Vagina (tissue), 2 donors: ENCODE results near the gene DCUN1D3. TPM values are rescaled to one million over a fixed set of nuclear protein-coding genes. Genes with fewer than 3 reads are reported as not detected.

Experiments used
- DNase-seq, 2 donors: peaks; one replicate each; pipeline ENCODE4 v3.0.0-alpha.2; 2017; ENCODE audit errors: extremely low spot score in 2 of 2
- H3K27ac ChIP-seq: fragments of 200-600 bp; sonication (generic); one replicate; pipeline ENCODE4 v1.5.1; 2019
- H3K27me3 ChIP-seq: fragments of 200-600 bp; sonication (generic); one replicate; pipeline ENCODE4 v1.5.1; 2019
- H3K36me3 ChIP-seq, 2 donors: fragments of 200-600 bp; sonication (generic); one replicate each; pipeline ENCODE4 v1.5.1; 2017 to 2019
- H3K4me1 ChIP-seq: fragments of 200-600 bp; sonication (generic); one replicate; pipeline ENCODE4 v1.5.1; 2019
- H3K4me3 ChIP-seq, 2 donors: fragments of 200-600 bp; sonication (generic); 1 replicate in 1 of 2; 2 replicates in 1 of 2; pipeline ENCODE4 v1.5.1; 2016 to 2019
- H3K9me3 ChIP-seq: fragments of 200-600 bp; sonication (generic); one replicate; pipeline ENCODE4 v1.5.1; 2019
- CTCF ChIP-seq, 3 experiments: fragments of 450-650 bp in 2 of 3; fragments of 200-600 bp in 1 of 3; sonication (generic) in 1 of 3; IDR thresholded peaks; one replicate each; pipeline ENCODE4 v1.5.1; 2017 to 2019; ENCODE audit warnings: antibody characterized with exemption in 3 of 3, mild to moderate bottlenecking in 2 of 3, moderate library complexity in 2 of 3
- POLR2A ChIP-seq, 2 donors: fragments of 450-650 bp; IDR thresholded peaks; one replicate each; pipeline ENCODE4 v1.6.1; 2017; ENCODE audit warnings: antibody characterized with exemption in 2 of 2, mild to moderate bottlenecking in 2 of 2, moderate library complexity in 2 of 2
- POLR2AphosphoS5 ChIP-seq, 2 donors: sonication (generic); formaldehyde crosslinking; IDR thresholded peaks; one replicate each; pipeline ENCODE4 v1.9.0; 2017; ENCODE audit warnings: antibody characterized with exemption in 2 of 2, mild to moderate bottlenecking in 2 of 2, low read depth in 1 of 2; ENCODE audit not compliant: insufficient read depth in 1 of 2
- intact Hi-C: fragments of 100-400 bp; cut with DNase I; formaldehyde crosslinking; loops from one replicate; pipeline ENCODE4 v1.15.1; 2023
- total RNA-seq: library from RNA; depleted of rRNA; stranded (reverse); fragments of >200 nt; gene quantifications from one replicate; pipeline ENCODE4 v1.2.3, GENCODE V29; 2016

DCUN1D3 gene
- total RNA-seq, 1 donor from 2014 or later = 19.2 TPM

- Histone ChIP-seq H3K9me3 (no peaks in the 10 kb centered on the region), H3K4me1 (no peaks in the 10 kb centered on the region), H3K4me3 (no peak overlapping the region), H3K27me3 (no peaks in the 10 kb centered on the region), H3K36me3 (peaks cover 0 to 26% of the 10 kb centered on the region in 2 donors), H3K27ac (no peak overlapping the region)
- intact Hi-C loops = no loop called here
- no peak for DNase-seq
- TF ChIP-seq CTCF (IDR thresholded peaks at IDR 0.05) = no peak
- TF ChIP-seq POLR2A (IDR thresholded peaks at IDR 0.05) = no peak
- no peak for TF ChIP-seq POLR2AphosphoS5 (IDR thresholded peaks at IDR 0.05; ENCODE audit: insufficient read depth in 1 of 2, low read depth in 1 of 2)
These were observed 40.9 kb downstream of the DCUN1D3 start for GRCh38 chr16:20859229-20859628.

GRCh38 chr16:20857281-20857680 lies 42.9 kb downstream of the DCUN1D3 start:
- TF ChIP-seq POLR2A (IDR thresholded peaks at IDR 0.05) (no peak), CTCF (IDR thresholded peaks at IDR 0.05) (no peak), POLR2AphosphoS5 (IDR thresholded peaks at IDR 0.05; ENCODE audit: insufficient read depth in 1 of 2, low read depth in 1 of 2) (no peak)
- Histone ChIP-seq H3K27ac (no peak overlapping the region), H3K27me3 (no peaks in the 10 kb centered on the region), H3K9me3 (no peaks in the 10 kb centered on the region), H3K4me1 (peaks cover 15% of the 10 kb centered on the region), H3K36me3 (peaks cover 0 to 25% of the 10 kb centered on the region in 2 donors), H3K4me3 (no peak overlapping the region)
- peak in 1 of 2 donors; percentile 44 for DNase-seq
- intact Hi-C loops = no loop called here

GRCh38 chr16:20854963-20855362 lies 45.2 kb downstream of the DCUN1D3 start:
- TF ChIP-seq POLR2AphosphoS5 (IDR thresholded peaks at IDR 0.05; ENCODE audit: insufficient read depth in 1 of 2, low read depth in 1 of 2) (no peak), CTCF (IDR thresholded peaks at IDR 0.05) (no peak), POLR2A (IDR thresholded peaks at IDR 0.05) (no peak)
- H3K9me3 ChIP-seq = no peaks in the 10 kb centered on the region
- intact Hi-C loops = no loop called here
- peaks cover 0 to 10% of the 10 kb centered on the region in 2 donors for H3K36me3 ChIP-seq
- H3K4me1 ChIP-seq = peaks cover 38% of the 10 kb centered on the region
- DNase-seq = no peak
- H3K4me3 ChIP-seq = no peak overlapping the region
- H3K27me3 ChIP-seq = no peaks in the 10 kb centered on the region
- no peak overlapping the region for H3K27ac ChIP-seq

- Histone ChIP-seq H3K9me3 (no peaks in the 10 kb centered on the region), H3K36me3 (peaks cover 0 to 2% of the 10 kb centered on the region in 2 donors), H3K4me1 (peaks cover 40% of the 10 kb centered on the region), H3K4me3 (no peak overlapping the region), H3K27ac (no peak overlapping the region), H3K27me3 (no peaks in the 10 kb centered on the region)
- intact Hi-C loops = no loop called here
- TF ChIP-seq POLR2A (IDR thresholded peaks at IDR 0.05) (no peak), CTCF (IDR thresholded peaks at IDR 0.05) (no peak), POLR2AphosphoS5 (IDR thresholded peaks at IDR 0.05; ENCODE audit: insufficient read depth in 1 of 2, low read depth in 1 of 2) (no peak)
- DNase-seq = no peak
These were observed 46.1 kb downstream of the DCUN1D3 start for GRCh38 chr16:20853981-20854620.

GRCh38 chr16:20853143-20853542 lies 47.0 kb downstream of the DCUN1D3 start:
- peak overlapping the region; percentile 9 for H3K27ac ChIP-seq
- no peak for TF ChIP-seq CTCF (IDR thresholded peaks at IDR 0.05)
- TF ChIP-seq POLR2A (IDR thresholded peaks at IDR 0.05) = no peak
- TF ChIP-seq POLR2AphosphoS5 (IDR thresholded peaks at IDR 0.05; ENCODE audit: insufficient read depth in 1 of 2, low read depth in 1 of 2) = no peak
- intact Hi-C loops = no loop called here
- no peaks in the 10 kb centered on the region for H3K27me3 ChIP-seq
- no peak for DNase-seq
- peaks cover 40% of the 10 kb centered on the region for H3K4me1 ChIP-seq
- no peaks in the 10 kb centered on the region for H3K9me3 ChIP-seq
- no peaks in the 10 kb centered on the region for H3K36me3 ChIP-seq
- no peak overlapping the region for H3K4me3 ChIP-seq
